GM12891 (cell line): ENCODE measurements around the gene SMARCA1.

ENCODE experiments used
- DNase-seq: peaks from one replicate; pipeline ENCODE4 v3.0.0; 2011; ENCODE audit warnings: low spot score; ENCODE audit not compliant: insufficient read length
- FAIRE-seq: peaks from 2 replicates; lab custom pipeline; 2011; peaks lifted over from hg19 to GRCh38; lab: Jason Lieb, UNC
- PAX5 ChIP-seq: IDR thresholded peaks from 2 replicates; pipeline ENCODE4 v1.6.1; 2011; ENCODE audit warnings: low read length, moderate library complexity, mild to moderate bottlenecking; ENCODE audit not compliant: insufficient read depth, severe bottlenecking
- POLR2A ChIP-seq: IDR thresholded peaks from 2 replicates; pipeline ENCODE4 v1.6.1; 2011; ENCODE audit warnings: low read depth, low read length, control low read depth
- POLR2AphosphoS5 ChIP-seq: IDR thresholded peaks from 2 replicates; pipeline ENCODE4 v1.6.1; 2011; ENCODE audit warnings: low read depth, low read length, control low read depth
- POU2F2 ChIP-seq: IDR thresholded peaks from 2 replicates; pipeline ENCODE4 v1.6.1; 2011; ENCODE audit warnings: low read depth, mild to moderate bottlenecking, control low read depth, low read length, moderate library complexity
- SPI1 ChIP-seq: IDR thresholded peaks from 2 replicates; pipeline ENCODE4 v1.6.1; 2011; ENCODE audit warnings: low read depth, low read length, control low read depth
- TAF1 ChIP-seq: IDR thresholded peaks from 2 replicates; pipeline ENCODE4 v1.6.1; 2011; ENCODE audit warnings: low read depth, low read length, control low read depth

Gene SMARCA1

GRCh38 chrX:129461801-129462456 lies 61.4 kb downstream of the SMARCA1 start:
- FAIRE-seq, result no peak
- TF ChIP-seq POLR2AphosphoS5 (no peak), SPI1 (no peak), PAX5 (no peak), POLR2A (no peak), TAF1 (no peak), POU2F2 (no peak)
- no peak for DNase-seq

- TF ChIP-seq SPI1 (no peak), POU2F2 (no peak), POLR2A (no peak), TAF1 (no peak), PAX5 (no peak), POLR2AphosphoS5 (no peak)
- FAIRE-seq, result no peak
- no peak for DNase-seq
Observed at GRCh38 chrX:129452523-129452922, 70.8 kb downstream of the SMARCA1 start.

GRCh38 chrX:129450123-129450522 lies 73.2 kb downstream of the SMARCA1 start:
- no peak for FAIRE-seq

GRCh38 chrX:129449148-129449547 lies 74.1 kb downstream of the SMARCA1 start:
- no peak for TF ChIP-seq POLR2AphosphoS5
- no peak for TF ChIP-seq TAF1
- no peak for TF ChIP-seq PAX5
- DNase-seq, result no peak
- no peak for FAIRE-seq

More at GRCh38 chrX:129450123-129450522, 73.2 kb downstream of the SMARCA1 start:
- DNase-seq, result no peak
- TF ChIP-seq PAX5, result no peak
- TF ChIP-seq POLR2A, result no peak
- TF ChIP-seq SPI1, result no peak
- TF ChIP-seq POLR2AphosphoS5, result no peak
- no peak for TF ChIP-seq TAF1
- no peak for TF ChIP-seq POU2F2

- TF ChIP-seq SPI1 (no peak), TAF1 (no peak), PAX5 (no peak), POU2F2 (no peak), POLR2AphosphoS5 (no peak), POLR2A (no peak)
- FAIRE-seq (no peak), DNase-seq (no peak)
Observed at GRCh38 chrX:129445436-129445835, 77.9 kb downstream of the SMARCA1 start.

GRCh38 chrX:129433945-129434344 lies 89.3 kb downstream of the SMARCA1 start:
- TF ChIP-seq PAX5 (no peak), POU2F2 (no peak), SPI1 (no peak), POLR2A (no peak), POLR2AphosphoS5 (no peak), TAF1 (no peak)

GRCh38 chrX:129433461-129433860 lies 89.8 kb downstream of the SMARCA1 start:
- TF ChIP-seq POLR2A, result no peak
- no peak for TF ChIP-seq POLR2AphosphoS5
- TF ChIP-seq PAX5, result no peak
- TF ChIP-seq TAF1, result no peak
- no peak for TF ChIP-seq POU2F2
- TF ChIP-seq SPI1, result no peak
- DNase-seq (no peak), FAIRE-seq (no peak)

More at GRCh38 chrX:129433945-129434344, 89.3 kb downstream of the SMARCA1 start:
- FAIRE-seq (no peak), DNase-seq (no peak)

GRCh38 chrX:129427267-129427666 lies 96.0 kb downstream of the SMARCA1 start:
- DNase-seq (no peak), FAIRE-seq (no peak)
- no peak for TF ChIP-seq POLR2AphosphoS5
- TF ChIP-seq POU2F2, result no peak
- no peak for TF ChIP-seq POLR2A
- TF ChIP-seq TAF1, result no peak
- TF ChIP-seq PAX5, result no peak
- no peak for TF ChIP-seq SPI1

- TF ChIP-seq POLR2AphosphoS5 (no peak), POU2F2 (no peak), PAX5 (no peak), TAF1 (no peak), POLR2A (no peak), SPI1 (no peak)
- FAIRE-seq, result no peak
- DNase-seq, result no peak
Observed at GRCh38 chrX:129423191-129423590, 100.1 kb downstream of the SMARCA1 start.

GRCh38 chrX:129404670-129405008 lies 118.7 kb downstream of the SMARCA1 start:
- FAIRE-seq (no peak), DNase-seq (no peak)
- no peak for TF ChIP-seq POLR2A
- TF ChIP-seq POU2F2, result no peak
- no peak for TF ChIP-seq TAF1
- no peak for TF ChIP-seq SPI1
- no peak for TF ChIP-seq PAX5
- TF ChIP-seq POLR2AphosphoS5, result no peak

- no peak for TF ChIP-seq TAF1
- TF ChIP-seq POLR2A, result no peak
- TF ChIP-seq PAX5, result no peak
- TF ChIP-seq POU2F2, result no peak
- TF ChIP-seq SPI1, result no peak
- no peak for TF ChIP-seq POLR2AphosphoS5
- FAIRE-seq (no peak), DNase-seq (no peak)
Observed at GRCh38 chrX:129403974-129404669, 119.2 kb downstream of the SMARCA1 start.
